HCT116 (cell line): ENCODE results near the gene ANO8. TPM values are rescaled to one million over a fixed set of nuclear protein-coding genes. Genes with fewer than 3 reads are reported as not detected.

Experiments used
- ATAC-seq: fragments of 200-7000 bp; cut with Tn5 transposase; 2 replicates; pipeline ENCODE4 v1.9.1; 2020; ENCODE audit warnings: mild to moderate bottlenecking, moderate library complexity
- BruUV-seq: library from RNA; stranded (reverse); fragments of 400-500 nt; replicated peaks from 2 replicates; lab custom pipeline; 2021; lab: Mats Ljungman, UMichigan
- CTCF ChIA-PET: fragments of 300-600 bp; sonication (Branson Sonifier 250); formaldehyde crosslinking; loops from one replicate; lab custom pipeline; 2021; ENCODE audit warnings: antibody characterized with exemption; lab: Charles Lee
- POLR2A ChIA-PET: fragments of 300-600, 350-600 bp; sonication (Branson Sonifier 250); formaldehyde crosslinking; loops from one replicate; lab custom pipeline; 2021; ENCODE audit warnings: antibody characterized with exemption; lab: Charles Lee
- RAD21 ChIA-PET, 2 experiments: fragments of 300-600 bp; sonication (Branson Sonifier 250); formaldehyde crosslinking; loops; one replicate each; lab custom pipeline; 2023; ENCODE audit warnings: low total read pairs in 2 of 2; ENCODE audit not compliant: uncharacterized antibody in 2 of 2, unreplicated experiment in 2 of 2, low non-redundant PET in 1 of 2; lab: Charles Lee
- DNase-seq: peaks from one replicate; pipeline ENCODE4 v3.0.0-alpha.2; 2010; ENCODE audit warnings: low read depth, low spot score
- H2AFZ ChIP-seq: fragments of 200-600 bp; shearing (Covaris generic), sonication (generic); 2 replicates; pipeline ENCODE4 v1.6.1; 2017; ENCODE audit warnings: low read depth, mixed run types, mixed read lengths, antibody characterized with exemption, low read length; ENCODE audit not compliant: poor library complexity, severe bottlenecking
- H3K27ac ChIP-seq: 2 replicates; pipeline ENCODE4 v1.5.1; 2012; ENCODE audit warnings: low read depth, low read length
- H3K27me3 ChIP-seq: fragments of 200-600 bp; sonication (generic); 2 replicates; pipeline ENCODE4 v1.6.1; 2016; ENCODE audit warnings: mixed run types, low read length, mixed read lengths; ENCODE audit not compliant: insufficient read depth
- H3K36me3 ChIP-seq, 2 experiments: fragments of 200-500 bp in 1 of 2; fragments of 200-600 bp in 1 of 2; sonication (Bioruptor generic) in 1 of 2; sonication (generic) in 1 of 2; 2 replicates each; pipeline versions ENCODE4 v1.5.1 to v1.6.1; 2014 to 2016; ENCODE audit warnings: low read length in 2 of 2, inconsistent platforms in 1 of 2, mixed read lengths in 1 of 2, mixed run types in 1 of 2; ENCODE audit not compliant: insufficient read depth in 2 of 2, control insufficient read depth in 1 of 2
- H3K4me1 ChIP-seq, 2 experiments: fragments of 200-600 bp in 1 of 2; sonication (generic) in 1 of 2; 2 replicates each; pipeline versions ENCODE4 v1.5.1 to v1.6.1; 2012 to 2017; ENCODE audit warnings: low read length in 2 of 2, inconsistent platforms in 1 of 2, mild to moderate bottlenecking in 1 of 2, mixed read lengths in 1 of 2, mixed run types in 1 of 2, moderate library complexity in 1 of 2; ENCODE audit not compliant: insufficient read depth in 2 of 2, control insufficient read depth in 1 of 2
- H3K4me2 ChIP-seq: fragments of 200-600 bp; sonication (generic); 2 replicates; pipeline ENCODE4 v1.6.1; 2017; ENCODE audit warnings: mixed run types, low read length, mixed read lengths
- H3K4me3 ChIP-seq, 2 experiments: fragments of 200-600 bp in 1 of 2; sonication (generic) in 1 of 2; replicated peaks in 1 of 2; 2 replicates each; pipeline ENCODE4 v1.5.1; 2011 to 2016; ENCODE audit warnings: low read length in 2 of 2, control low read depth in 1 of 2, low read depth in 1 of 2, mild to moderate bottlenecking in 1 of 2, mixed read lengths in 1 of 2, mixed run types in 1 of 2
- H3K79me2 ChIP-seq: fragments of 200-600 bp; sonication (generic); 2 replicates; pipeline ENCODE4 v1.6.1; 2017; ENCODE audit warnings: mild to moderate bottlenecking, mixed run types, low read length, moderate library complexity, mixed read lengths; ENCODE audit not compliant: insufficient read depth
- H3K9ac ChIP-seq: fragments of 200-600 bp; sonication (generic); 2 replicates; pipeline ENCODE4 v1.6.1; 2016; ENCODE audit warnings: low read length, mixed read lengths
- H3K9me2 ChIP-seq: fragments of 200-600 bp; sonication (generic), shearing (Covaris generic); 2 replicates; pipeline ENCODE4 v1.6.1; 2017; ENCODE audit warnings: mixed run types, mild to moderate bottlenecking, moderate library complexity; ENCODE audit not compliant: insufficient read depth
- H3K9me3 ChIP-seq, 2 experiments: fragments of 200-500 bp in 1 of 2; fragments of 200-600 bp in 1 of 2; sonication (Bioruptor generic) in 1 of 2; sonication (generic) in 1 of 2; 2 replicates each; pipeline ENCODE4 v1.6.1; 2014 to 2017; ENCODE audit warnings: low read length in 2 of 2, mixed read lengths in 2 of 2, inconsistent platforms in 1 of 2, low read depth in 1 of 2, mild to moderate bottlenecking in 1 of 2, mixed run types in 1 of 2, moderate library complexity in 1 of 2; ENCODE audit not compliant: control insufficient read depth in 1 of 2, insufficient read depth in 1 of 2
- H4K20me1 ChIP-seq: fragments of 200-600 bp; sonication (generic), shearing (Covaris generic); 2 replicates; pipeline ENCODE4 v1.6.1; 2017; ENCODE audit warnings: mixed run types, mild to moderate bottlenecking, moderate library complexity; ENCODE audit not compliant: insufficient read depth
- CBX3 ChIP-seq: IDR thresholded peaks from 2 replicates; pipeline ENCODE4 v1.6.1; 2012; ENCODE audit warnings: low read depth
- CEBPB ChIP-seq: IDR thresholded peaks from 2 replicates; pipeline ENCODE4 v1.6.1; 2012; ENCODE audit warnings: low read depth
- EZH2 ChIP-seq: fragments of 200-600 bp; sonication (generic); IDR thresholded peaks from 2 replicates; pipeline ENCODE4 v1.6.1; 2017; ENCODE audit warnings: antibody characterized with exemption, mixed run types
- JUND ChIP-seq: IDR thresholded peaks from 2 replicates; pipeline ENCODE4 v1.6.1; 2012
- POLR2A ChIP-seq: IDR thresholded peaks from 2 replicates; pipeline ENCODE4 v1.7.0; 2011; ENCODE audit warnings: borderline replicate concordance; ENCODE audit not compliant: insufficient read depth, insufficient read length; ENCODE audit errors: extremely low read depth
- POLR2AphosphoS5 ChIP-seq: IDR thresholded peaks from 2 replicates; pipeline ENCODE4 v1.6.1; 2011; ENCODE audit warnings: mild to moderate bottlenecking, low read depth, low read length, moderate library complexity
- RAD21 ChIP-seq: IDR thresholded peaks from 2 replicates; pipeline ENCODE4 v1.6.1; 2012; ENCODE audit warnings: low read depth, mild to moderate bottlenecking
- SP1 ChIP-seq: IDR thresholded peaks from 2 replicates; pipeline ENCODE4 v1.6.1; 2012; ENCODE audit warnings: low read depth
- YY1 ChIP-seq: IDR thresholded peaks from 2 replicates; pipeline ENCODE4 v1.6.1; 2011; ENCODE audit warnings: low read length, low read depth, moderate library complexity, mild to moderate bottlenecking; ENCODE audit not compliant: insufficient replicate concordance; ENCODE audit errors: extremely low read depth
- ZFX ChIP-seq: fragments of 450-650 bp; IDR thresholded peaks from 2 replicates; pipeline ENCODE4 v1.6.1; 2017
- ZNF274 ChIP-seq: fragments of 200-500 bp; sonication (Bioruptor generic); IDR thresholded peaks from 2 replicates; pipeline ENCODE4 v1.6.1; 2014; ENCODE audit warnings: mild to moderate bottlenecking, low read depth, low read length, inconsistent platforms
- intact Hi-C: fragments of 100-400 bp; cut with micrococcal nuclease; formaldehyde crosslinking; loops from 2 replicates; pipeline ENCODE4 v1.10.0; 2022
- total RNA-seq: library from RNA; stranded (reverse); gene quantifications from one replicate; pipeline ENCODE4 v1.2.1, GENCODE V29; 2021; ENCODE audit not compliant: unreplicated experiment
- TF ChIP-seq, protein P1 (sequence below), 3 experiments: fragments of 200-600 bp in 1 of 3; sonication (generic) in 1 of 3; IDR thresholded peaks in 2 of 3; conservative IDR thresholded peaks in 1 of 3; 2 replicates each; pipeline ENCODE4 v1.5.1; 2012 to 2017; ENCODE audit warnings: low read depth in 2 of 3, low read length in 2 of 3, antibody characterized with exemption in 1 of 3, borderline replicate concordance in 1 of 3, control low read depth in 1 of 3, mild to moderate bottlenecking in 1 of 3, mixed read lengths in 1 of 3, mixed run types in 1 of 3, moderate library complexity in 1 of 3; ENCODE audit not compliant: insufficient read depth in 1 of 3
- TF ChIP-seq, protein P2 (sequence below): IDR thresholded peaks from 2 replicates; pipeline ENCODE4 v1.6.1; 2011; ENCODE audit warnings: mild to moderate bottlenecking, low read length, moderate library complexity; ENCODE audit not compliant: insufficient replicate concordance; ENCODE audit errors: extremely low read depth
- TF ChIP-seq, protein P3 (sequence below): IDR thresholded peaks from 2 replicates; pipeline ENCODE4 v1.6.1; 2012
- TF ChIP-seq, protein P4 (sequence below): IDR thresholded peaks from 2 replicates; pipeline ENCODE4 v1.6.1; 2012

The ANO8 gene
- total RNA-seq, 1 experiment from 2014 or later, result 22.9 TPM

DNA sequence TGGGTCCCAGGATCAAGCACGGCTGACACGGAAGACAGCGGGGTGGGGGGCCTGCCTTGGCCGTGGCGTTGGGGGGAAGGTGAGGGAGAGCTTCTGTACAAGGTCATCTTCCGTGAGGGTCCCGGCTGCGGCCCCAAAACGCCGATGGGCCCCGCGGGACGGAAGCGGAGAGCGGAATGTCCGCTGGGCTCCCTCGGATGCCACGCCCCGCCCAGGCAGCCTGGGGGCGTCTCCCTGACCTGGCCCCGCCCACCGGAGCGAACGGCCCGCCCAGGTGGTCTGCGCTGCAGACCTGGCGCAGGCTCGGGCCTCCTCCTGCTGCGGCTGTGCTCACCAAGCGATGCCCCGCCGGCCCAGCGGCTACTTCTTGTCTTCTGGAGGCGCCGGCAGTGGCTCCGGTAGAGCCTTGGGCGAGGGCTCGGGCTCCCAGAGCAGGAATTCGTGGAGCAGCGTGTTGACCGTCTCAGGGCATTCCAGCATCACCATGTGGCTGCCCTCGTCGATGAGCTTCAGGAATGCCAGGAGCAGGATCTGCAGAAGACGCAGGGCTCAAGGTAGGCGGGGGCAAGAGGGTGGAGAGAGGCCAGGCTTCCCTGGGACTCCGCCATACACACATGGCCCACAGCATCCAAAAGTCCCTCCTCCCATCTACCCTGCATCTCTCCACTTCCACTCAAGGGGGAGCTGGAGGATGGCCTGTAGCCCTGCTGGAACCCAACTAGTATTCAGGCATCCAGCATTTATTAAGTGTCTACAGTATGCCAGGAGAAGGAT, 42.2 kb downstream of the ANO8 start:
- Histone ChIP-seq H3K4me1 (peaks cover 20 to 52% of the 10 kb centered on the region in 2 experiments), H3K9ac (peak overlapping the region; percentile 68), H3K36me3 (0 out of 4 replicates have a peak, but pooled peaks cover 0 to 5% of the 10 kb centered on the region in 2 experiments), H3K9me3 (no peaks in the 10 kb centered on the region; a peak in 1 of 4 replicates), H2AFZ (no peak overlapping the region), H3K4me3 (peak overlapping the region; percentile 60 to 67), H3K27me3 (no peaks in the 10 kb centered on the region), H3K79me2 (peaks cover 30% of the 10 kb centered on the region), H3K4me2 (peak overlapping the region; percentile 82), H4K20me1 (no peaks in the 10 kb centered on the region), H3K9me2 (no peaks in the 10 kb centered on the region), H3K27ac (peak overlapping the region; percentile 95)
- ATAC-seq, result peak; percentile 85
- BruUV-seq, result TSS peak; percentile 49
- ChIA-PET POLR2A (interaction anchor here (0.7 to 2.5 kb wide), 12 partner anchors 12 to 574 kb away, joined by 3 to 22 read pairs (median 4); partner anchors contain the start of genes ABHD8, BABAM1, DDA1 and MRPL34), CTCF (interaction anchor here (0.6 to 3.1 kb wide), 12 partner anchors 11 to 578 kb away, joined by 3 to 33 read pairs (median 5); partner anchors contain the start of genes ANKLE1, ANO8, DDA1 and MRPL34), RAD21 (interaction anchor here (0.7 to 1.0 kb wide), 2 partner anchors 13 to 284 kb away, joined by 3 to 7 read pairs; partner anchors contain the start of gene MRPL34 (in 1 of the 2))
- TF ChIP-seq, protein P1, sequence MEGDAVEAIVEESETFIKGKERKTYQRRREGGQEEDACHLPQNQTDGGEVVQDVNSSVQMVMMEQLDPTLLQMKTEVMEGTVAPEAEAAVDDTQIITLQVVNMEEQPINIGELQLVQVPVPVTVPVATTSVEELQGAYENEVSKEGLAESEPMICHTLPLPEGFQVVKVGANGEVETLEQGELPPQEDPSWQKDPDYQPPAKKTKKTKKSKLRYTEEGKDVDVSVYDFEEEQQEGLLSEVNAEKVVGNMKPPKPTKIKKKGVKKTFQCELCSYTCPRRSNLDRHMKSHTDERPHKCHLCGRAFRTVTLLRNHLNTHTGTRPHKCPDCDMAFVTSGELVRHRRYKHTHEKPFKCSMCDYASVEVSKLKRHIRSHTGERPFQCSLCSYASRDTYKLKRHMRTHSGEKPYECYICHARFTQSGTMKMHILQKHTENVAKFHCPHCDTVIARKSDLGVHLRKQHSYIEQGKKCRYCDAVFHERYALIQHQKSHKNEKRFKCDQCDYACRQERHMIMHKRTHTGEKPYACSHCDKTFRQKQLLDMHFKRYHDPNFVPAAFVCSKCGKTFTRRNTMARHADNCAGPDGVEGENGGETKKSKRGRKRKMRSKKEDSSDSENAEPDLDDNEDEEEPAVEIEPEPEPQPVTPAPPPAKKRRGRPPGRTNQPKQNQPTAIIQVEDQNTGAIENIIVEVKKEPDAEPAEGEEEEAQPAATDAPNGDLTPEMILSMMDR (IDR thresholded peaks at IDR 0.05 in 2 of 3, conservative IDR thresholded peaks at IDR 0.05 in 1 of 3; ENCODE audit: borderline replicate concordance in 1 of 3, insufficient read depth in 1 of 3, low read depth in 2 of 3, low read length in 2 of 3), result peak; percentile 65 to 88 (median 78)
- TF ChIP-seq ZNF274 (no peak), POLR2A (peak; percentile 83), ZFX (peak; percentile 68; the same call in 1 of the 2 replicates), EZH2 (no peak), POLR2AphosphoS5 (peak; percentile 84), CBX3 (peak; percentile 43; the same call in 1 of the 2 replicates), RAD21 (peak; percentile 94), CEBPB (no peak), YY1 (peak; percentile 33), JUND (no peak), SP1 (peak; percentile 45)
- TF ChIP-seq, protein P2, sequence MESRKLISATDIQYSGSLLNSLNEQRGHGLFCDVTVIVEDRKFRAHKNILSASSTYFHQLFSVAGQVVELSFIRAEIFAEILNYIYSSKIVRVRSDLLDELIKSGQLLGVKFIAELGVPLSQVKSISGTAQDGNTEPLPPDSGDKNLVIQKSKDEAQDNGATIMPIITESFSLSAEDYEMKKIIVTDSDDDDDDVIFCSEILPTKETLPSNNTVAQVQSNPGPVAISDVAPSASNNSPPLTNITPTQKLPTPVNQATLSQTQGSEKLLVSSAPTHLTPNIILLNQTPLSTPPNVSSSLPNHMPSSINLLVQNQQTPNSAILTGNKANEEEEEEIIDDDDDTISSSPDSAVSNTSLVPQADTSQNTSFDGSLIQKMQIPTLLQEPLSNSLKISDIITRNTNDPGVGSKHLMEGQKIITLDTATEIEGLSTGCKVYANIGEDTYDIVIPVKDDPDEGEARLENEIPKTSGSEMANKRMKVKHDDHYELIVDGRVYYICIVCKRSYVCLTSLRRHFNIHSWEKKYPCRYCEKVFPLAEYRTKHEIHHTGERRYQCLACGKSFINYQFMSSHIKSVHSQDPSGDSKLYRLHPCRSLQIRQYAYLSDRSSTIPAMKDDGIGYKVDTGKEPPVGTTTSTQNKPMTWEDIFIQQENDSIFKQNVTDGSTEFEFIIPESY, result no peak
- TF ChIP-seq, protein P3, sequence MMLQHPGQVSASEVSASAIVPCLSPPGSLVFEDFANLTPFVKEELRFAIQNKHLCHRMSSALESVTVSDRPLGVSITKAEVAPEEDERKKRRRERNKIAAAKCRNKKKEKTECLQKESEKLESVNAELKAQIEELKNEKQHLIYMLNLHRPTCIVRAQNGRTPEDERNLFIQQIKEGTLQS, result no peak
- TF ChIP-seq, protein P4, sequence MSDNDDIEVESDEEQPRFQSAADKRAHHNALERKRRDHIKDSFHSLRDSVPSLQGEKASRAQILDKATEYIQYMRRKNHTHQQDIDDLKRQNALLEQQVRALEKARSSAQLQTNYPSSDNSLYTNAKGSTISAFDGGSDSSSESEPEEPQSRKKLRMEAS, result peak; percentile 95
- DNase-seq, result peak; percentile 86
- intact Hi-C loops, result loop anchor here (1.0 to 2.0 kb wide), 2 partner anchors 16 to 94 kb away; partner anchors contain the start of gene DDA1
